K562 (cell line): Measurements from ENCODE around the gene LIN9. TPM values are rescaled to one million over a fixed set of nuclear protein-coding genes. Genes with fewer than 3 reads are reported as not detected.

ENCODE experiments used
- CEBPB ChIP-seq: fragments of 450-650 bp; IDR thresholded peaks from 2 replicates; pipeline ENCODE4 v1.6.1; 2016; ENCODE audit warnings: missing genetic modification characterization, missing compliant biosample characterization
- EP300 ChIP-seq: IDR thresholded peaks from 2 replicates; pipeline ENCODE4 v1.6.1; 2012; ENCODE audit warnings: low read length, improper control_type of control experiment
- FOXK2 ChIP-seq, 2 experiments: fragments of 450-650 bp; IDR thresholded peaks in 1 of 2; conservative IDR thresholded peaks in 1 of 2; 2 replicates each; pipeline ENCODE4 v1.6.1; 2016; ENCODE audit warnings: low read depth in 2 of 2, mild to moderate bottlenecking in 1 of 2
- FOXO4 ChIP-seq: fragments of 450-650 bp; formaldehyde crosslinking; IDR thresholded peaks from 2 replicates; pipeline ENCODE4 v1.4.0; 2020; ENCODE audit warnings: mild to moderate bottlenecking, moderate library complexity
- KDM2B ChIP-seq: fragments of 250-450 bp; sonication (Bioruptor Pico); IDR thresholded peaks from 2 replicates; pipeline ENCODE4 v1.8.0; 2021; ENCODE audit warnings: mild to moderate bottlenecking, moderate library complexity
- MAFF ChIP-seq: IDR thresholded peaks from 2 replicates; pipeline ENCODE4 v1.6.1; 2012; ENCODE audit warnings: low read length, improper control_type of control experiment
- MAFG ChIP-seq: fragments of 450-650 bp; conservative IDR thresholded peaks from 2 replicates; pipeline ENCODE4 v1.6.1; 2016; ENCODE audit warnings: missing genetic modification characterization, missing compliant biosample characterization
- MCM3 ChIP-seq: fragments of 450-650 bp; IDR thresholded peaks from 2 replicates; pipeline ENCODE4 v1.6.1; 2016
- MEF2D ChIP-seq: conservative IDR thresholded peaks from 2 replicates; pipeline ENCODE4 v1.6.1; 2016; ENCODE audit warnings: low read depth, missing genetic modification characterization, missing compliant biosample characterization
- NBN ChIP-seq: fragments of 450-650 bp; IDR thresholded peaks from 2 replicates; pipeline ENCODE4 v1.6.1; 2016; ENCODE audit warnings: low read depth, mild to moderate bottlenecking
- NFXL1 ChIP-seq: fragments of 450-650 bp; formaldehyde crosslinking; IDR thresholded peaks from 2 replicates; pipeline ENCODE4 v1.4.0; 2021; ENCODE audit warnings: mild to moderate bottlenecking
- NR4A1 ChIP-seq, 2 experiments: fragments of 250-450 bp in 1 of 2; fragments of 450-650 bp in 1 of 2; sonication (Bioruptor Pico) in 1 of 2; IDR thresholded peaks; 2 replicates each; pipeline versions ENCODE4 v1.4.0 to v1.6.1; 2016 to 2020; ENCODE audit warnings: mild to moderate bottlenecking in 2 of 2, missing compliant biosample characterization in 1 of 2, missing genetic modification characterization in 1 of 2, moderate library complexity in 1 of 2
- ZBTB5 ChIP-seq: fragments of 450-650 bp; IDR thresholded peaks from 2 replicates; pipeline ENCODE4 v1.6.1; 2017; ENCODE audit warnings: antibody characterized with exemption
- ZNF263 ChIP-seq: sonication (generic); formaldehyde crosslinking; IDR thresholded peaks from 2 replicates; pipeline ENCODE4 v1.8.0; 2022; ENCODE audit warnings: mild to moderate bottlenecking, missing genetic modification reagents, borderline replicate concordance
- ZNF639 ChIP-seq, 2 experiments: fragments of 200-800 bp in 1 of 2; sonication (Bioruptor generic) in 1 of 2; sonication (generic) in 1 of 2; formaldehyde crosslinking in 1 of 2; IDR thresholded peaks in 1 of 2; conservative IDR thresholded peaks in 1 of 2; 2 replicates each; pipeline versions ENCODE4 v1.5.0 to v1.6.1; 2016 to 2020; ENCODE audit warnings: missing compliant biosample characterization in 1 of 2, missing genetic modification characterization in 1 of 2, missing genetic modification reagents in 1 of 2
- ZNF699 ChIP-seq: fragments of 250-450 bp; sonication (Bioruptor Pico); IDR thresholded peaks from 2 replicates; pipeline ENCODE4 v1.8.0; 2021; ENCODE audit warnings: mild to moderate bottlenecking, moderate library complexity; ENCODE audit not compliant: insufficient replicate concordance
- ZNF740 ChIP-seq, 3 experiments: fragments of 200-800 bp in 1 of 3; sonication (Bioruptor generic) in 1 of 3; sonication (generic) in 1 of 3; formaldehyde crosslinking in 1 of 3; IDR thresholded peaks; 2 replicates each; pipeline versions ENCODE4 v1.6.1 to v1.8.0; 2016 to 2022; ENCODE audit warnings: mild to moderate bottlenecking in 2 of 3, missing compliant biosample characterization in 2 of 3, missing genetic modification characterization in 2 of 3, missing genetic modification reagents in 1 of 3
- polyA plus RNA-seq, 8 experiments: library from polyadenylated mRNA; depleted of rRNA in 4 of 8; stranded (reverse) in 5 of 8; unstranded in 3 of 8; fragments of >200 nt; fragmentation: Nextera tagmentation in 2 of 8; fragmentation: Illumina TruSeq in 1 of 8; extraction: Ambion mirVana in 2 of 8; extraction: Trizol in 1 of 8; gene quantifications; 2 replicates each; pipeline versions ENCODE4 v1.2.1 to v1.2.3, GENCODE V29; 2011 to 2014; ENCODE audit warnings: inconsistent platforms in 1 of 8, missing spikeins in 1 of 8
- total RNA-seq, 7 experiments: library from RNA; depleted of rRNA in 6 of 7; stranded (reverse); fragments of >200 nt in 6 of 7; fragmentation: Illumina TruSeq in 2 of 7; extraction: Trizol in 2 of 7; gene quantifications; 2 replicates each; pipeline versions ENCODE4 v1.2.1 to v1.2.3, GENCODE V29; 2011 to 2021; ENCODE audit warnings: low replicate concordance in 1 of 7

The LIN9 gene
- total and polyA plus RNA-seq, 9 of the 15 experiments (the other 6 are each of a cell fraction or from before 2014, with no cell fraction given) = 18.8 to 33.0 (median 25.5) TPM

- no peak for TF ChIP-seq FOXO4 (CRISPR knock-in tag)
- TF ChIP-seq ZBTB5 = no peak
- TF ChIP-seq NBN = 0 out of 2 replicates have a peak, but pooled peaks have one; percentile 48
- TF ChIP-seq ZNF740 (CRISPR knock-in tag; IDR thresholded peaks at IDR 0.05) = peak; percentile 90
- peak in 1 of 2 experiments; percentile 91; a peak in 2 of 4 replicates for TF ChIP-seq ZNF740 (tag; IDR thresholded peaks at IDR 0.05)
- no peak for TF ChIP-seq MAFG (tag)
- TF ChIP-seq KDM2B (CRISPR knock-in tag) = no peak
- TF ChIP-seq EP300 = peak; percentile 20; the same call in 1 of the 2 replicates
- TF ChIP-seq ZNF639 (CRISPR knock-in tag; conservative IDR thresholded peaks at IDR 0.05 in 1 of 2, IDR thresholded peaks at IDR 0.05 in 1 of 2) = peak in 1 of 2 experiments; percentile 94; a peak in 2 of 4 replicates
- no peak for TF ChIP-seq MEF2D (tag)
- TF ChIP-seq MAFF = no peak
- no peak for TF ChIP-seq FOXK2 (conservative IDR thresholded peaks at IDR 0.05 in 1 of 2, IDR thresholded peaks at IDR 0.05 in 1 of 2; ENCODE audit: low read depth in 2 of 2)
- peak; percentile 46; the same call in 1 of the 2 replicates for TF ChIP-seq ZNF263 (CRISPR knock-in tag)
- TF ChIP-seq MCM3 = no peak
- no peak for TF ChIP-seq ZNF699 (CRISPR knock-in tag)
- TF ChIP-seq NR4A1 (CRISPR knock-in tag; IDR thresholded peaks at IDR 0.05) = peak; percentile 89; the same call in 1 of the 2 replicates
- TF ChIP-seq NR4A1 (tag; IDR thresholded peaks at IDR 0.05) = no peak
- no peak; the same call in 1 of the 2 replicates for TF ChIP-seq CEBPB
- TF ChIP-seq NFXL1 (CRISPR knock-in tag) = no peak
Measured at GRCh38 chr1:226308723-226309397, at the start of gene LIN9 (continued).
